Chondrocyte (in vitro differentiated cells): ENCODE measurements around the gene GCNT2. TPM values are rescaled to one million over a fixed set of nuclear protein-coding genes. Genes with fewer than 3 reads are reported as not detected.
"Not testable (repeated sequence)": the region's sequence is repeated elsewhere in the genome, so short reads cannot be mapped to it uniquely, and the experiment has no call there.

Experiments
- DNase-seq: peaks from one replicate; pipeline ENCODE4 v3.0.0; 2021; ENCODE audit warnings: mixed read lengths, low spot score
- H3K27ac Mint-ChIP-seq: one replicate; pipeline ENCODE4 v1.8.0; 2021; ENCODE audit warnings: mild to moderate bottlenecking, moderate library complexity, mixed read lengths; ENCODE audit not compliant: unreplicated experiment
- H3K27me3 Mint-ChIP-seq: 2 replicates; pipeline ENCODE4 v1.8.0; 2021; ENCODE audit warnings: low read depth, mixed read lengths
- H3K36me3 Mint-ChIP-seq: 2 replicates; pipeline ENCODE4 v1.8.0; 2021; ENCODE audit warnings: low read depth, mixed read lengths
- H3K4me1 Mint-ChIP-seq: 2 replicates; pipeline ENCODE4 v1.8.0; 2021; ENCODE audit warnings: low read depth, mild to moderate bottlenecking, mixed read lengths
- H3K4me3 Mint-ChIP-seq: one replicate; pipeline ENCODE4 v1.8.0; 2021; ENCODE audit warnings: mild to moderate bottlenecking, moderate library complexity, mixed read lengths; ENCODE audit not compliant: unreplicated experiment
- H3K9me3 Mint-ChIP-seq: 2 replicates; pipeline ENCODE4 v1.8.0; 2021; ENCODE audit warnings: low read depth, mixed read lengths
- CTCF ChIP-seq: fragments of 200-600 bp; sonication (generic); IDR thresholded peaks from 2 replicates; pipeline ENCODE4 v1.5.0; 2021; ENCODE audit warnings: antibody characterized with exemption, mild to moderate bottlenecking, moderate library complexity
- total RNA-seq: library from RNA; stranded (reverse); gene quantifications from 3 replicates; pipeline ENCODE4 v1.2.1, GENCODE V29; 2021

The GCNT2 gene
- total RNA-seq, 1 donor from 2014 or later: 0.67 TPM

- H3K36me3 Mint-ChIP-seq: no peaks in the 10 kb centered on the region
- no peak for DNase-seq
- H3K27ac Mint-ChIP-seq: no peak overlapping the region
- H3K9me3 Mint-ChIP-seq: no peaks in the 10 kb centered on the region
- H3K4me1 Mint-ChIP-seq: peaks cover 2% of the 10 kb centered on the region
- H3K4me3 Mint-ChIP-seq: no peak overlapping the region
- peaks cover 2% of the 10 kb centered on the region for H3K27me3 Mint-ChIP-seq
- TF ChIP-seq CTCF: no peak
Observed at GRCh38 chr6:10487668-10488327, 33.4 kb upstream of the GCNT2 start.

DNA sequence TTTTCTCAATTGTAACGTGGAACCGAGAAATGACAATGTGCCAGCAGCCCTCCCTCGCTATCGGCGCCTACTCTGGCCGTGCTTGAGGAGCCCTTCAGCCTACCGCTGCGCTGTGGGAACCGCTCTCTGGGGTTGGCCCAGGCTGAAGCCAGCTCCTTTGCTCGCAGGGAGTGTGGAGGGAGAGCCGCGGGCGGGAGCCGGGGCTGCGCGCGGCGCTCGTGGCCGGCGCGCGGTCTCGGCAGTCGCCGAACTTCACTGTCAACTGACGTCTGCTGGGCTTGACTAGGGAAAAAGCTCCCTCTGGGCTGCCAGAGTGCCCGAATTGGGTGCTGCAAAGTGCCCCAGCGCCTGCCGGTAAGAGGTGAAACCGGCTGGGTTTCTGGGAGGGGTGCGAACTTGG is 29.7 kb upstream of the GCNT2 start:
- Mint-ChIP-seq H3K27me3 (peaks cover 8% of the 10 kb centered on the region), H3K9me3 (no peaks in the 10 kb centered on the region), H3K27ac (no peak overlapping the region), H3K36me3 (no peaks in the 10 kb centered on the region), H3K4me1 (no peaks in the 10 kb centered on the region), H3K4me3 (no peak overlapping the region)
- TF ChIP-seq CTCF: no peak
- DNase-seq: no peak

DNA sequence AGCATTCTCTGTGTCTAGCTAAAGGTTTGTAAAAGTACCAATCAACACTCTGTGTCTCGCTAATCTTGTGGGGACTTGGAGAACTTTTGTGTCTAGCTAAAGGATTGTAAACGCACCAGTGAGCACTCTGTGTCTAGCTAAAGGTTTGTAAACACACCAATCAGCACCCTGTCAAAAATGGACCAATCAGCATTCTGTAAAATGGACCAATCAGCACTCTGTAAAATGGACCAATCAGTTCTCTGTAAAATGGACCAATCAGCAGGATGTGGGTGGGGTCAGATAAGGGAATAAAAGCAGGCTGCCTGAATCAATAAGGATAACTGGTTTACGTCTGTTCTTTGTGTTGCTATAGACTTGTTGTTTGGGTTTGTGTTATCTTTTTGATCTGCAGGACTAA is 29.2 kb upstream of the GCNT2 start:
- not testable (repeated sequence) for H3K4me1 Mint-ChIP-seq, H3K27ac Mint-ChIP-seq, H3K36me3 Mint-ChIP-seq, H3K27me3 Mint-ChIP-seq, H3K9me3 Mint-ChIP-seq, DNase-seq, H3K4me3 Mint-ChIP-seq

- Mint-ChIP-seq H3K27ac (no peak overlapping the region), H3K36me3 (no peaks in the 10 kb centered on the region), H3K9me3 (no peaks in the 10 kb centered on the region), H3K27me3 (peaks cover 6% of the 10 kb centered on the region), H3K4me3 (no peak overlapping the region), H3K4me1 (no peaks in the 10 kb centered on the region)
- DNase-seq: no peak
- TF ChIP-seq CTCF: no peak
Observed at GRCh38 chr6:10495029-10495428, 26.1 kb upstream of the GCNT2 start.

- H3K4me3 Mint-ChIP-seq: no peak overlapping the region
- no peaks in the 10 kb centered on the region for H3K36me3 Mint-ChIP-seq
- peaks cover 2% of the 10 kb centered on the region for H3K4me1 Mint-ChIP-seq
- H3K9me3 Mint-ChIP-seq: no peaks in the 10 kb centered on the region
- no peak overlapping the region for H3K27ac Mint-ChIP-seq
- no peak for TF ChIP-seq CTCF
- no peak for DNase-seq
- peaks cover 12% of the 10 kb centered on the region for H3K27me3 Mint-ChIP-seq
Observed at GRCh38 chr6:10505529-10505928, 15.6 kb upstream of the GCNT2 start.

GRCh38 chr6:10507298-10507697 is 13.9 kb upstream of the GCNT2 start:
- peaks cover 8% of the 10 kb centered on the region for H3K27me3 Mint-ChIP-seq
- no peak for TF ChIP-seq CTCF
- no peaks in the 10 kb centered on the region for H3K36me3 Mint-ChIP-seq
- no peak overlapping the region for H3K27ac Mint-ChIP-seq
- peaks cover 9% of the 10 kb centered on the region for H3K4me1 Mint-ChIP-seq
- H3K9me3 Mint-ChIP-seq: no peaks in the 10 kb centered on the region
- no peak overlapping the region for H3K4me3 Mint-ChIP-seq
- no peak for DNase-seq
